HG03095 (cell line): ENCODE results near the gene EXOC3.
A peak's percentile ranks its signal among the peaks of the same experiment; 100 is the strongest.

Source experiments
- ATAC-seq: cut with Tn5 transposase; IDR thresholded peaks from one replicate; pipeline ENCODE4 v1.9.1; 2021; ENCODE audit warnings: moderate library complexity; ENCODE audit not compliant: unreplicated experiment

EXOC3 gene

GRCh38 chr5:424301-425110 is 18.5 kb upstream of the EXOC3 start:
- peak; percentile 84 for ATAC-seq

GRCh38 chr5:425714-426113 is 17.3 kb upstream of the EXOC3 start:
- no peak for ATAC-seq

- no peak for ATAC-seq
These were observed 16.5 kb upstream of the EXOC3 start for GRCh38 chr5:426392-426976.

GRCh38 chr5:427415-428087 is 15.4 kb upstream of the EXOC3 start:
- ATAC-seq = no peak

GRCh38 chr5:428219-428618 is 14.8 kb upstream of the EXOC3 start:
- no peak for ATAC-seq

- ATAC-seq = no peak
These were observed 14.1 kb upstream of the EXOC3 start for GRCh38 chr5:428754-429452.

GRCh38 chr5:429453-430188 is 13.4 kb upstream of the EXOC3 start:
- ATAC-seq = no peak

GRCh38 chr5:430214-430925 is 12.6 kb upstream of the EXOC3 start:
- no peak for ATAC-seq

- ATAC-seq = peak; percentile 71
These were observed 11.8 kb upstream of the EXOC3 start for GRCh38 chr5:431001-431710.

GRCh38 chr5:431711-432050 is 11.3 kb upstream of the EXOC3 start:
- no peak for ATAC-seq

- no peak for ATAC-seq
These were observed 10.6 kb upstream of the EXOC3 start for GRCh38 chr5:432201-432927.

- no peak for ATAC-seq
These were observed 9.8 kb upstream of the EXOC3 start for GRCh38 chr5:432928-433791.

GRCh38 chr5:433836-434235 is 9.1 kb upstream of the EXOC3 start:
- no peak for ATAC-seq

- ATAC-seq = no peak
These were observed 8.4 kb upstream of the EXOC3 start for GRCh38 chr5:434443-435146.

GRCh38 chr5:435156-435790 is 7.7 kb upstream of the EXOC3 start:
- no peak for ATAC-seq

- no peak for ATAC-seq
These were observed 6.9 kb upstream of the EXOC3 start for GRCh38 chr5:435961-436640.

- no peak for ATAC-seq
These were observed 6.4 kb upstream of the EXOC3 start for GRCh38 chr5:436641-436975.
